IMR-90 (cell line): ENCODE results near the gene COL23A1. TPM values are rescaled to one million over a fixed set of nuclear protein-coding genes. Genes with fewer than 3 reads are reported as not detected.

Source experiments
- ATAC-seq: fragments of 200-7000 bp; cut with Tn5 transposase; 2 replicates; pipeline ENCODE4 v1.9.1; 2020; ENCODE audit warnings: low read depth, mild to moderate bottlenecking, moderate library complexity
- BruUV-seq: library from RNA; stranded (reverse); fragments of 400-500 nt; replicated peaks from 2 replicates; lab custom pipeline; 2021; lab: Mats Ljungman, UMichigan
- CTCF ChIA-PET: fragments of 300-600 bp; formaldehyde crosslinking; extraction: SDS; loops from one replicate; lab custom pipeline; 2021; ENCODE audit warnings: antibody characterized with exemption; lab: Yijun Ruan, JAX
- POLR2A ChIA-PET: fragments of 300-600 bp; sonication (Branson Sonifier 250); formaldehyde crosslinking; loops from one replicate; lab custom pipeline; 2022; ENCODE audit warnings: antibody characterized with exemption; ENCODE audit not compliant: unreplicated experiment; lab: Charles Lee
- DNase-seq: peaks from one replicate; pipeline ENCODE4 v3.0.0; 2013
- H2AFZ ChIP-seq: replicated peaks from 2 replicates; pipeline ENCODE3; 2013; ENCODE audit warnings: low read length, mild to moderate bottlenecking; ENCODE audit not compliant: poor library complexity
- H2AK5ac ChIP-seq: 2 replicates; pipeline ENCODE4 v1.6.1; 2013; ENCODE audit warnings: low read depth, low read length, inconsistent platforms
- H2AK9ac ChIP-seq: replicated peaks from 2 replicates; pipeline ENCODE3; 2013; ENCODE audit warnings: mild to moderate bottlenecking, low read depth, low read length, moderate library complexity; ENCODE audit not compliant: poor library complexity
- H2BK120ac ChIP-seq: 2 replicates; pipeline ENCODE4 v1.6.1; 2013; ENCODE audit warnings: low read depth, low read length, inconsistent platforms
- H2BK15ac ChIP-seq: 3 replicates; pipeline ENCODE4 v1.6.1; 2013; ENCODE audit warnings: low read depth, low read length, inconsistent platforms
- H2BK20ac ChIP-seq: 2 replicates; pipeline ENCODE4 v1.6.1; 2013; ENCODE audit warnings: low read depth, mild to moderate bottlenecking, inconsistent platforms, low read length, moderate library complexity
- H2BK5ac ChIP-seq: 2 replicates; pipeline ENCODE4 v1.6.1; 2013; ENCODE audit warnings: mild to moderate bottlenecking, low read depth, low read length, inconsistent platforms; ENCODE audit not compliant: poor library complexity, severe bottlenecking
- H3K14ac ChIP-seq: replicated peaks from 2 replicates; pipeline ENCODE4 v1.6.1; 2013; ENCODE audit warnings: low read depth, low read length, inconsistent platforms
- H3K18ac ChIP-seq: 2 replicates; pipeline ENCODE4 v1.6.1; 2013; ENCODE audit warnings: low read depth, low read length, control low read depth
- H3K23ac ChIP-seq: 2 replicates; pipeline ENCODE4 v1.6.1; 2013; ENCODE audit warnings: low read depth, low read length, inconsistent platforms
- H3K27ac ChIP-seq: 2 replicates; pipeline ENCODE4 v1.5.1; 2013; ENCODE audit warnings: mild to moderate bottlenecking, control low read depth, low read length; ENCODE audit not compliant: insufficient read depth
- H3K27me3 ChIP-seq: 2 replicates; pipeline ENCODE4 v1.6.1; 2013; ENCODE audit warnings: low read length; ENCODE audit not compliant: control insufficient read depth, insufficient read depth
- H3K36me3 ChIP-seq: 2 replicates; pipeline ENCODE4 v1.6.1; 2013; ENCODE audit warnings: low read length, mixed read lengths; ENCODE audit not compliant: control insufficient read depth, insufficient read depth
- H3K4ac ChIP-seq: 2 replicates; pipeline ENCODE4 v1.6.1; 2013; ENCODE audit warnings: low read depth, low read length, inconsistent platforms
- H3K4me1 ChIP-seq: 2 replicates; pipeline ENCODE4 v1.6.1; 2013; ENCODE audit warnings: low read length, mixed read lengths; ENCODE audit not compliant: control insufficient read depth, insufficient read depth
- H3K4me2 ChIP-seq: 2 replicates; pipeline ENCODE4 v1.6.1; 2013; ENCODE audit warnings: low read depth, mild to moderate bottlenecking, control low read depth, low read length, moderate library complexity
- H3K4me3 ChIP-seq: 2 replicates; pipeline ENCODE4 v1.5.1; 2013; ENCODE audit warnings: low read depth, mild to moderate bottlenecking, control low read depth, low read length, moderate library complexity; ENCODE audit not compliant: insufficient read depth
- H3K56ac ChIP-seq: 2 replicates; pipeline ENCODE4 v1.6.1; 2013; ENCODE audit warnings: low read length, inconsistent platforms; ENCODE audit not compliant: insufficient read depth; ENCODE audit errors: extremely low read depth
- H3K79me1 ChIP-seq, 2 experiments: 2 replicates each; pipeline ENCODE4 v1.6.1; 2013; ENCODE audit warnings: low read length in 2 of 2, inconsistent platforms in 1 of 2, low read depth in 1 of 2
- H3K9ac ChIP-seq: 2 replicates; pipeline ENCODE4 v1.6.1; 2013; ENCODE audit warnings: low read depth, low read length, control low read depth
- H3K9me1 ChIP-seq: 2 replicates; pipeline ENCODE4 v1.6.1; 2013; ENCODE audit warnings: low read length, inconsistent platforms; ENCODE audit not compliant: insufficient read depth
- H3K9me3 ChIP-seq: 2 replicates; pipeline ENCODE4 v1.6.1; 2013; ENCODE audit warnings: low read length; ENCODE audit not compliant: control insufficient read depth, insufficient read depth
- H4K20me1 ChIP-seq: 2 replicates; pipeline ENCODE4 v1.6.1; 2013; ENCODE audit warnings: low read length, inconsistent platforms; ENCODE audit not compliant: insufficient read depth
- H4K5ac ChIP-seq: 2 replicates; pipeline ENCODE4 v1.6.1; 2013; ENCODE audit warnings: mild to moderate bottlenecking, low read depth, low read length, control low read depth
- H4K8ac ChIP-seq, 2 experiments: 2 replicates each; pipeline ENCODE4 v1.6.1; 2013; ENCODE audit warnings: low read depth in 2 of 2, low read length in 2 of 2, control low read depth in 1 of 2, inconsistent platforms in 1 of 2
- H4K91ac ChIP-seq: 2 replicates; pipeline ENCODE4 v1.6.1; 2013; ENCODE audit warnings: low read depth, low read length, inconsistent platforms; ENCODE audit not compliant: insufficient read depth
- BHLHE40 ChIP-seq: fragments of 150-350 bp; IDR thresholded peaks from 2 replicates; pipeline ENCODE4 v1.6.1; 2016; ENCODE audit warnings: mild to moderate bottlenecking, low read depth, low read length
- CEBPB ChIP-seq: IDR thresholded peaks from 2 replicates; pipeline ENCODE4 v1.6.1; 2012; ENCODE audit warnings: low read depth, low read length, improper control_type of control experiment
- CHD1 ChIP-seq: IDR thresholded peaks from 2 replicates; pipeline ENCODE4 v1.6.1; 2012; ENCODE audit warnings: low read depth, low read length, improper control_type of control experiment
- CTCF ChIP-seq: conservative IDR thresholded peaks from 2 replicates; pipeline ENCODE4 v1.5.1; 2012; ENCODE audit warnings: mild to moderate bottlenecking, low read depth, low read length, improper control_type of control experiment
- ELK1 ChIP-seq: fragments of 150-350 bp; IDR thresholded peaks from 2 replicates; pipeline ENCODE4 v1.6.1; 2016; ENCODE audit warnings: low read depth, mild to moderate bottlenecking, low read length, moderate library complexity, borderline replicate concordance
- FOS ChIP-seq: fragments of 150-350 bp; IDR thresholded peaks from 2 replicates; pipeline ENCODE4 v1.6.1; 2016; ENCODE audit warnings: low read depth, low read length
- MAFK ChIP-seq: IDR thresholded peaks from 2 replicates; pipeline ENCODE4 v1.6.1; 2012; ENCODE audit warnings: low read depth, low read length, improper control_type of control experiment
- MAZ ChIP-seq: IDR thresholded peaks from 2 replicates; pipeline ENCODE4 v1.6.1; 2012; ENCODE audit warnings: low read depth, mild to moderate bottlenecking, low read length, improper control_type of control experiment, moderate library complexity, borderline replicate concordance
- MXI1 ChIP-seq: IDR thresholded peaks from 2 replicates; pipeline ENCODE4 v1.6.1; 2012; ENCODE audit warnings: low read depth, mild to moderate bottlenecking, low read length, moderate library complexity, borderline replicate concordance
- NFE2L2 ChIP-seq: fragments of 150-350 bp; IDR thresholded peaks from 2 replicates; pipeline ENCODE4 v1.6.1; 2016; ENCODE audit warnings: low read depth, mild to moderate bottlenecking, low read length
- POLR2A ChIP-seq: IDR thresholded peaks from 2 replicates; pipeline ENCODE4 v1.6.1; 2012; ENCODE audit warnings: mild to moderate bottlenecking, low read depth, low read length
- RAD21 ChIP-seq: IDR thresholded peaks from 2 replicates; pipeline ENCODE4 v1.6.1; 2012; ENCODE audit warnings: low read length, improper control_type of control experiment
- RCOR1 ChIP-seq: IDR thresholded peaks from 2 replicates; pipeline ENCODE4 v1.6.1; 2012; ENCODE audit warnings: mild to moderate bottlenecking, low read length, improper control_type of control experiment; ENCODE audit not compliant: insufficient replicate concordance
- RFX5 ChIP-seq: IDR thresholded peaks from 2 replicates; pipeline ENCODE4 v1.8.0; 2012; ENCODE audit warnings: low read depth, mild to moderate bottlenecking, low read length, moderate library complexity
- SMC3 ChIP-seq: fragments of 150-350 bp; IDR thresholded peaks from 2 replicates; pipeline ENCODE4 v1.6.1; 2016; ENCODE audit warnings: low read depth, mild to moderate bottlenecking, antibody characterized with exemption, low read length, moderate library complexity
- USF2 ChIP-seq: fragments of 150-350 bp; IDR thresholded peaks from 2 replicates; pipeline ENCODE4 v1.6.1; 2017; ENCODE audit warnings: mild to moderate bottlenecking, antibody characterized with exemption, low read length, low read depth
- WGBS, 2 experiments: methylation state at CpG; one replicate each; pipeline versions ENCODE4 v1.1.5 to v1.1.7; 2013; ENCODE audit warnings: missing lambda C conversion rate in 2 of 2; ENCODE audit not compliant: insufficient read length in 1 of 2; ENCODE audit errors: extremely low coverage in 2 of 2; 5-methylcytosine and 5-hydroxymethylcytosine counted together
- dilution Hi-C: fragments of 300-500 bp; cut with HindIII; formaldehyde crosslinking; loops from one replicate; pipeline ENCODE4 v1.14.3; 2018; ENCODE audit warnings: low sequenced_read_pairs; ENCODE audit not compliant: unreplicated experiment
- in situ Hi-C: fragments of 300-500 bp; cut with MboI; formaldehyde crosslinking; loops from 3 replicates; pipeline ENCODE4 v1.14.3; 2019; ENCODE audit warnings: low sequenced_read_pairs, inconsistent platforms, mixed read lengths
- intact Hi-C: fragments of 100-400 bp; cut with micrococcal nuclease; formaldehyde crosslinking; loops from 2 replicates; pipeline ENCODE4 v1.10.0; 2022
- polyA plus RNA-seq, 3 experiments: library from polyadenylated mRNA; depleted of rRNA; stranded (reverse); fragments of >200 nt; gene quantifications; 2 replicates each; pipeline ENCODE4 v1.2.3, GENCODE V29; 2012; ENCODE audit warnings: low replicate concordance in 1 of 3
- total RNA-seq: library from RNA; depleted of rRNA; stranded (reverse); fragments of >200 nt; gene quantifications from 2 replicates; pipeline ENCODE4 v1.2.3, GENCODE V29; 2012

COL23A1 gene
- total and polyA plus RNA-seq, 2 of the 4 experiments (the other 2 are of a cell fraction), result not detected

- no peaks in the 10 kb centered on the region for H3K4me1 ChIP-seq
- dilution Hi-C loops (no loop called here), intact Hi-C loops (no loop called here), in situ Hi-C loops (no loop called here)
- 36% methylated on average over 7 of the region's 20 CpGs; no CpG with 5 or more reads in 1 of the 2 experiments for WGBS, 2 experiments
- no peak overlapping the region for H3K27ac ChIP-seq
- no peak for DNase-seq
- no TSS peak for BruUV-seq
- H2BK120ac ChIP-seq, result no peak overlapping the region
- CTCF ChIA-PET, result no interaction called here
- no peak overlapping the region for H3K4ac ChIP-seq
- H2AFZ ChIP-seq, result no peak overlapping the region
- no peaks in the 10 kb centered on the region for H3K79me1 ChIP-seq
- no peak overlapping the region for H2AK9ac ChIP-seq
- H2BK15ac ChIP-seq, result no peak overlapping the region
- TF ChIP-seq NFE2L2, result no peak
- TF ChIP-seq BHLHE40, result no peak
- no peak for TF ChIP-seq CHD1
- no peak for TF ChIP-seq MAFK
- TF ChIP-seq FOS, result no peak
- no peak for TF ChIP-seq RCOR1
- no peak for TF ChIP-seq CTCF
- TF ChIP-seq RFX5, result no peak
- no peak for TF ChIP-seq CEBPB
- TF ChIP-seq RAD21, result no peak
- TF ChIP-seq MXI1, result no peak
- TF ChIP-seq ELK1, result no peak
- no peak for TF ChIP-seq USF2
- TF ChIP-seq SMC3, result no peak
- TF ChIP-seq POLR2A, result no peak
- no peak for TF ChIP-seq MAZ
- H3K4me3 ChIP-seq, result no peak overlapping the region
- no peak overlapping the region for H3K23ac ChIP-seq
- H4K91ac ChIP-seq, result no peak overlapping the region
- no peak overlapping the region for H2BK20ac ChIP-seq
- no peak overlapping the region for H3K56ac ChIP-seq
- no peaks in the 10 kb centered on the region; the same call in 1 of the 2 replicates for H3K27me3 ChIP-seq
- H4K5ac ChIP-seq, result no peak overlapping the region
- H3K9me1 ChIP-seq, result no peaks in the 10 kb centered on the region
- H2AK5ac ChIP-seq, result no peak overlapping the region
- no peaks in the 10 kb centered on the region for H3K36me3 ChIP-seq
- no peak overlapping the region for H3K9ac ChIP-seq
- peaks cover 29% of the 10 kb centered on the region for H3K9me3 ChIP-seq
- H3K18ac ChIP-seq, result no peak overlapping the region
- no peak overlapping the region for H4K8ac ChIP-seq
- no peak overlapping the region for H3K4me2 ChIP-seq
- no peaks in the 10 kb centered on the region for H4K20me1 ChIP-seq
- ATAC-seq, result no peak
- POLR2A ChIA-PET, result no interaction called here
- no peak overlapping the region for H3K14ac ChIP-seq
- no peak overlapping the region for H2BK5ac ChIP-seq
Measured at GRCh38 chr5:178325679-178326373, 264.4 kb downstream of the COL23A1 start.
